T-helper 2 cell treated with Interferon-gamma antibody and Interleukin-4, amounts not matched to agents 5 μg/mL and 100 μg/mL, for 36 hours (primary cell): ENCODE data around the gene ILDR2.
A peak's percentile ranks its signal among the peaks of the same experiment; 100 is the strongest.

ENCODE experiments used
- DNase-seq: peaks from one replicate; pipeline ENCODE4 v3.0.0; 2021; ENCODE audit warnings: low spot score
- H3K27ac Mint-ChIP-seq: one replicate; pipeline ENCODE4 v1.8.0; 2021; ENCODE audit warnings: mild to moderate bottlenecking, mixed read lengths
- H3K27me3 Mint-ChIP-seq: one replicate; pipeline ENCODE4 v1.8.0; 2021; ENCODE audit warnings: low read depth, mixed read lengths
- H3K36me3 Mint-ChIP-seq: one replicate; pipeline ENCODE4 v1.8.0; 2021; ENCODE audit warnings: low read depth, mixed read lengths
- H3K4me1 Mint-ChIP-seq: one replicate; pipeline ENCODE4 v1.8.0; 2021; ENCODE audit warnings: low read depth, mixed read lengths
- H3K4me3 Mint-ChIP-seq: one replicate; pipeline ENCODE4 v1.8.0; 2022; ENCODE audit warnings: mild to moderate bottlenecking, moderate library complexity, mixed read lengths
- H3K9me3 Mint-ChIP-seq: one replicate; pipeline ENCODE4 v1.8.0; 2021; ENCODE audit warnings: mixed read lengths

Gene ILDR2

GRCh38 chr1:166952002-166952746 is 23.2 kb downstream of the ILDR2 start:
- DNase-seq, result peak; percentile 55
- Mint-ChIP-seq H3K36me3 (peaks cover 11% of the 10 kb centered on the region), H3K4me3 (no peak overlapping the region), H3K27me3 (peaks cover 15% of the 10 kb centered on the region), H3K27ac (no peak overlapping the region), H3K4me1 (peaks cover 13% of the 10 kb centered on the region), H3K9me3 (no peaks in the 10 kb centered on the region)

- no peak for DNase-seq
- Mint-ChIP-seq H3K4me1 (peaks cover 13% of the 10 kb centered on the region), H3K4me3 (no peak overlapping the region), H3K9me3 (no peaks in the 10 kb centered on the region), H3K27ac (no peak overlapping the region), H3K36me3 (peaks cover 7% of the 10 kb centered on the region), H3K27me3 (peaks cover 22% of the 10 kb centered on the region)
Measured at GRCh38 chr1:166951050-166951449, 24.3 kb downstream of the ILDR2 start.

GRCh38 chr1:166950156-166950555 is 25.2 kb downstream of the ILDR2 start:
- Mint-ChIP-seq H3K4me1 (peaks cover 21% of the 10 kb centered on the region), H3K36me3 (peaks cover 7% of the 10 kb centered on the region), H3K4me3 (no peak overlapping the region), H3K27me3 (peaks cover 26% of the 10 kb centered on the region), H3K27ac (no peak overlapping the region), H3K9me3 (no peaks in the 10 kb centered on the region)
- DNase-seq, result no peak

GRCh38 chr1:166948856-166949350 is 26.4 kb downstream of the ILDR2 start:
- peaks cover 26% of the 10 kb centered on the region for H3K27me3 Mint-ChIP-seq
- no peak overlapping the region for H3K4me3 Mint-ChIP-seq
- no peak for DNase-seq
- H3K36me3 Mint-ChIP-seq, result peaks cover 3% of the 10 kb centered on the region
- peaks cover 34% of the 10 kb centered on the region for H3K4me1 Mint-ChIP-seq
- no peaks in the 10 kb centered on the region for H3K9me3 Mint-ChIP-seq
- H3K27ac Mint-ChIP-seq, result no peak overlapping the region

- Mint-ChIP-seq H3K9me3 (no peaks in the 10 kb centered on the region), H3K36me3 (peaks cover 1% of the 10 kb centered on the region), H3K27ac (no peak overlapping the region), H3K27me3 (peaks cover 26% of the 10 kb centered on the region), H3K4me1 (peaks cover 31% of the 10 kb centered on the region), H3K4me3 (no peak overlapping the region)
- DNase-seq, result no peak
Measured at GRCh38 chr1:166947398-166948043, 27.8 kb downstream of the ILDR2 start.

GRCh38 chr1:166944186-166944967 is 31.0 kb downstream of the ILDR2 start:
- Mint-ChIP-seq H3K9me3 (no peaks in the 10 kb centered on the region), H3K27ac (no peak overlapping the region), H3K36me3 (no peaks in the 10 kb centered on the region), H3K4me1 (peaks cover 32% of the 10 kb centered on the region), H3K27me3 (peaks cover 22% of the 10 kb centered on the region), H3K4me3 (no peak overlapping the region)
- DNase-seq, result peak; percentile 13

- Mint-ChIP-seq H3K4me3 (no peak overlapping the region), H3K4me1 (peaks cover 20% of the 10 kb centered on the region), H3K27me3 (no peaks in the 10 kb centered on the region), H3K27ac (no peak overlapping the region), H3K9me3 (no peaks in the 10 kb centered on the region), H3K36me3 (no peaks in the 10 kb centered on the region)
- no peak for DNase-seq
Measured at GRCh38 chr1:166939741-166940375, 35.5 kb downstream of the ILDR2 start.

GRCh38 chr1:166937962-166938361 is 37.4 kb downstream of the ILDR2 start:
- H3K36me3 Mint-ChIP-seq, result no peaks in the 10 kb centered on the region
- H3K27ac Mint-ChIP-seq, result no peak overlapping the region
- peaks cover 6% of the 10 kb centered on the region for H3K4me1 Mint-ChIP-seq
- no peak overlapping the region for H3K4me3 Mint-ChIP-seq
- DNase-seq, result no peak
- H3K27me3 Mint-ChIP-seq, result no peaks in the 10 kb centered on the region
- H3K9me3 Mint-ChIP-seq, result no peaks in the 10 kb centered on the region

GRCh38 chr1:166937329-166937728 is 38.0 kb downstream of the ILDR2 start:
- no peak overlapping the region for H3K4me3 Mint-ChIP-seq
- no peaks in the 10 kb centered on the region for H3K9me3 Mint-ChIP-seq
- H3K27me3 Mint-ChIP-seq, result no peaks in the 10 kb centered on the region
- no peak for DNase-seq
- H3K4me1 Mint-ChIP-seq, result peaks cover 5% of the 10 kb centered on the region
- H3K36me3 Mint-ChIP-seq, result no peaks in the 10 kb centered on the region
- H3K27ac Mint-ChIP-seq, result no peak overlapping the region

GRCh38 chr1:166933633-166934032 is 41.7 kb downstream of the ILDR2 start:
- no peak overlapping the region for H3K4me3 Mint-ChIP-seq

GRCh38 chr1:166933140-166933539 is 42.2 kb downstream of the ILDR2 start:
- H3K9me3 Mint-ChIP-seq, result no peaks in the 10 kb centered on the region
- H3K4me3 Mint-ChIP-seq, result no peak overlapping the region
- H3K27me3 Mint-ChIP-seq, result no peaks in the 10 kb centered on the region
- H3K4me1 Mint-ChIP-seq, result no peaks in the 10 kb centered on the region
- no peak for DNase-seq
- H3K27ac Mint-ChIP-seq, result no peak overlapping the region
- no peaks in the 10 kb centered on the region for H3K36me3 Mint-ChIP-seq

More at GRCh38 chr1:166933633-166934032, 41.7 kb downstream of the ILDR2 start:
- no peak overlapping the region for H3K27ac Mint-ChIP-seq
- no peaks in the 10 kb centered on the region for H3K27me3 Mint-ChIP-seq
- no peaks in the 10 kb centered on the region for H3K36me3 Mint-ChIP-seq
- no peaks in the 10 kb centered on the region for H3K4me1 Mint-ChIP-seq
- no peaks in the 10 kb centered on the region for H3K9me3 Mint-ChIP-seq
- no peak for DNase-seq

GRCh38 chr1:166929911-166930310 is 45.4 kb downstream of the ILDR2 start:
- H3K36me3 Mint-ChIP-seq, result peaks cover 2% of the 10 kb centered on the region
- H3K27ac Mint-ChIP-seq, result no peak overlapping the region
- H3K27me3 Mint-ChIP-seq, result no peaks in the 10 kb centered on the region
- no peaks in the 10 kb centered on the region for H3K4me1 Mint-ChIP-seq
- H3K9me3 Mint-ChIP-seq, result no peaks in the 10 kb centered on the region
- no peak for DNase-seq
- H3K4me3 Mint-ChIP-seq, result no peak overlapping the region

GRCh38 chr1:166927701-166928100 is 47.6 kb downstream of the ILDR2 start:
- no peaks in the 10 kb centered on the region for H3K9me3 Mint-ChIP-seq
- peaks cover 3% of the 10 kb centered on the region for H3K27me3 Mint-ChIP-seq
- no peak overlapping the region for H3K4me3 Mint-ChIP-seq
- H3K4me1 Mint-ChIP-seq, result no peaks in the 10 kb centered on the region
- DNase-seq, result no peak
- no peak overlapping the region for H3K27ac Mint-ChIP-seq
- H3K36me3 Mint-ChIP-seq, result peaks cover 2% of the 10 kb centered on the region
